Astrocyte (in vitro differentiated cells and primary cell): Measurements from ENCODE around the gene TEX52. TPM values are rescaled to one million over a fixed set of nuclear protein-coding genes. Genes with fewer than 3 reads are reported as not detected.

Experiments
- DNase-seq: peaks from one replicate; pipeline ENCODE4 v3.0.0-alpha.2; 2010; ENCODE audit warnings: low read depth
- FAIRE-seq: peaks from 2 replicates; lab custom pipeline; 2011; peaks lifted over from hg19 to GRCh38; lab: Jason Lieb, UNC
- H2AFZ ChIP-seq: 2 replicates; pipeline ENCODE4 v1.6.0; 2012; ENCODE audit warnings: low read depth, low read length, inconsistent platforms
- H3K27ac ChIP-seq: 2 replicates; pipeline ENCODE4 v1.5.1; 2011; ENCODE audit warnings: low read depth, low read length, inconsistent platforms
- H3K27me3 ChIP-seq: 2 replicates; pipeline ENCODE4 v1.6.0; 2011; ENCODE audit warnings: low read length, inconsistent platforms; ENCODE audit not compliant: insufficient read depth
- H3K36me3 ChIP-seq: 2 replicates; pipeline ENCODE4 v1.5.1; 2011; ENCODE audit warnings: low read length, inconsistent platforms; ENCODE audit not compliant: insufficient read depth
- H3K4me1 ChIP-seq: 2 replicates; pipeline ENCODE4 v1.5.1; 2011; ENCODE audit warnings: low read length, inconsistent platforms; ENCODE audit not compliant: insufficient read depth
- H3K4me2 ChIP-seq: 2 replicates; pipeline ENCODE4 v1.6.0; 2012; ENCODE audit warnings: low read length, inconsistent platforms
- H3K4me3 ChIP-seq: 2 replicates; pipeline ENCODE4 v1.5.1; 2011; ENCODE audit warnings: low read depth, mild to moderate bottlenecking, low read length, inconsistent platforms; ENCODE audit not compliant: insufficient read depth
- H3K79me2 ChIP-seq: 2 replicates; pipeline ENCODE4 v1.6.0; 2012; ENCODE audit warnings: mild to moderate bottlenecking, low read length, inconsistent platforms; ENCODE audit not compliant: insufficient read depth
- H3K9ac ChIP-seq: 2 replicates; pipeline ENCODE4 v1.6.0; 2012; ENCODE audit warnings: mild to moderate bottlenecking, low read length, inconsistent platforms
- H3K9me3 ChIP-seq: 2 replicates; pipeline ENCODE4 v1.5.1; 2012; ENCODE audit warnings: low read depth, mild to moderate bottlenecking, low read length, inconsistent platforms; ENCODE audit not compliant: insufficient read depth
- H4K20me1 ChIP-seq: 2 replicates; pipeline ENCODE4 v1.6.0; 2012; ENCODE audit warnings: low read length, inconsistent platforms; ENCODE audit not compliant: insufficient read depth
- H3K27ac Mint-ChIP-seq: one replicate; pipeline ENCODE4 v1.8.0; 2021; ENCODE audit warnings: mild to moderate bottlenecking, mixed read lengths; ENCODE audit not compliant: unreplicated experiment
- H3K27me3 Mint-ChIP-seq: one replicate; pipeline ENCODE4 v1.8.0; 2021; ENCODE audit warnings: low read depth, mixed read lengths; ENCODE audit not compliant: unreplicated experiment
- H3K36me3 Mint-ChIP-seq: one replicate; pipeline ENCODE4 v1.8.0; 2021; ENCODE audit warnings: low read depth, mixed read lengths; ENCODE audit not compliant: unreplicated experiment
- H3K4me1 Mint-ChIP-seq: one replicate; pipeline ENCODE4 v1.8.0; 2021; ENCODE audit warnings: low read depth, mixed read lengths; ENCODE audit not compliant: unreplicated experiment
- H3K4me3 Mint-ChIP-seq: one replicate; pipeline ENCODE4 v1.8.0; 2021; ENCODE audit warnings: mild to moderate bottlenecking, moderate library complexity, mixed read lengths; ENCODE audit not compliant: unreplicated experiment
- H3K9me3 Mint-ChIP-seq: one replicate; pipeline ENCODE4 v1.8.0; 2021; ENCODE audit warnings: mild to moderate bottlenecking, mixed read lengths; ENCODE audit not compliant: unreplicated experiment
- EZH2 ChIP-seq: IDR thresholded peaks from 2 replicates; pipeline ENCODE4 v1.6.1; 2012; ENCODE audit warnings: mild to moderate bottlenecking, low read length, inconsistent platforms; ENCODE audit not compliant: insufficient read depth
- total RNA-seq: library from RNA; stranded (reverse); gene quantifications from 2 replicates; pipeline ENCODE4 v1.2.1, GENCODE V29; 2021
- TF ChIP-seq, protein P1 (sequence below): IDR thresholded peaks from 2 replicates; pipeline ENCODE4 v1.5.1; 2011; ENCODE audit warnings: low read depth, mild to moderate bottlenecking, inconsistent platforms, low read length, moderate library complexity; ENCODE audit not compliant: insufficient read depth

TEX52 gene
- total RNA-seq, 1 donor from 2014 or later = not detected

DNA sequence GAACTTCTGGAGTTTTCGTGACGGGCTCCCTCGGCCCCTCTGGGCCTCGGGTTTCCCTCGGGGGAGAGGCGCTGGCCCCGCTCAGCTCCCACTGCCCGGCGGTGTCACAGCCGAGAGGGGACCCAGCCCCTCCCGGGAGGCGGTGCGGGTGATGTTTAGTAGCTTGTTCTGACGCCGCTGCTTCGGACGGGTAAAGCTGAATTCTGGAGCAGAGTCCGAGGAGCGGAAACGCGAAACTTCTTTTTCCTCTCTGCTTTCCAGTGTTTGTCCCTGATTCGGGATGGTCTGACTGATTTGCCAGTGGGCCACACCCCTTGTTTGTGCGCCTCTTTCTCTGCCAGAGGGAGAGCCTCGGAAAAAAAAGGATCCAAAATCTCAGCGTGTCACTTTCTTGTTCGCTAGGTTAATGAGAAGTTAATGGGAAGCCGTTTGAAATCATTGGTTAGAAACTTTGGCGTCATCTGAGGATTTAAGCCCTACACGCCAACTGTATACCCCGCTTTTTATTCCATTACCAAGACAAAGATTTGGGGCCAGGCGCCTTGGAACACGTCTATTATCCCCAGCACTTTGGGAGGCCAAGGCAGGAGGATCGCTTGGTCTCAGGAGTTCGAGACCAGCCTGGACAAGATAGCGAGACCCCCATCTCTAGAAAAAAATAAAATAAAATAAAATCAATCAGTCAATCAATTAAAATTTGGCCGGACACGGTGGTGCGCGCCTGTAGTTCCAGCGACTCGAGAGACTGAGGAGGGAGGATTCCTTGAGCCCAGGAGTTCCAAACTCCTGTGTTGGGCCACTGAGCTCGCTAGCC, 34.6 kb upstream of the TEX52 start:
- peaks cover 29% of the 10 kb centered on the region for H4K20me1 ChIP-seq
- peak overlapping the region; percentile 96 for H3K27ac Mint-ChIP-seq
- H3K9me3 ChIP-seq = no peaks in the 10 kb centered on the region
- peaks cover 55% of the 10 kb centered on the region for H3K79me2 ChIP-seq
- H3K4me2 ChIP-seq = peak overlapping the region; percentile 90
- H3K9me3 Mint-ChIP-seq = no peaks in the 10 kb centered on the region
- FAIRE-seq = peak; percentile 55
- H3K4me3 Mint-ChIP-seq = peak overlapping the region; percentile 97
- peaks cover 4% of the 10 kb centered on the region for H3K36me3 Mint-ChIP-seq
- TF ChIP-seq, protein P1, sequence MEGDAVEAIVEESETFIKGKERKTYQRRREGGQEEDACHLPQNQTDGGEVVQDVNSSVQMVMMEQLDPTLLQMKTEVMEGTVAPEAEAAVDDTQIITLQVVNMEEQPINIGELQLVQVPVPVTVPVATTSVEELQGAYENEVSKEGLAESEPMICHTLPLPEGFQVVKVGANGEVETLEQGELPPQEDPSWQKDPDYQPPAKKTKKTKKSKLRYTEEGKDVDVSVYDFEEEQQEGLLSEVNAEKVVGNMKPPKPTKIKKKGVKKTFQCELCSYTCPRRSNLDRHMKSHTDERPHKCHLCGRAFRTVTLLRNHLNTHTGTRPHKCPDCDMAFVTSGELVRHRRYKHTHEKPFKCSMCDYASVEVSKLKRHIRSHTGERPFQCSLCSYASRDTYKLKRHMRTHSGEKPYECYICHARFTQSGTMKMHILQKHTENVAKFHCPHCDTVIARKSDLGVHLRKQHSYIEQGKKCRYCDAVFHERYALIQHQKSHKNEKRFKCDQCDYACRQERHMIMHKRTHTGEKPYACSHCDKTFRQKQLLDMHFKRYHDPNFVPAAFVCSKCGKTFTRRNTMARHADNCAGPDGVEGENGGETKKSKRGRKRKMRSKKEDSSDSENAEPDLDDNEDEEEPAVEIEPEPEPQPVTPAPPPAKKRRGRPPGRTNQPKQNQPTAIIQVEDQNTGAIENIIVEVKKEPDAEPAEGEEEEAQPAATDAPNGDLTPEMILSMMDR = no peak
- TF ChIP-seq EZH2 = no peak
- H3K9ac ChIP-seq = peak overlapping the region; percentile 95
- peak; percentile 55 for DNase-seq
- peak overlapping the region; percentile 77 for H2AFZ ChIP-seq
- peak overlapping the region; percentile 91 for H3K27ac ChIP-seq
- H3K4me1 Mint-ChIP-seq = peaks cover 21% of the 10 kb centered on the region
- peak overlapping the region; percentile 86 for H3K4me3 ChIP-seq
- peaks cover 5% of the 10 kb centered on the region for H3K36me3 ChIP-seq
- no peaks in the 10 kb centered on the region for H3K27me3 Mint-ChIP-seq
- peaks cover 10% of the 10 kb centered on the region for H3K4me1 ChIP-seq
- H3K27me3 ChIP-seq = no peaks in the 10 kb centered on the region

- Histone ChIP-seq H4K20me1 (peaks cover 22% of the 10 kb centered on the region), H3K4me3 (peak within 1 kb of the TSS; percentile 86), H3K9me3 (no peaks in the 10 kb centered on the region), H3K4me1 (peaks cover 10% of the 10 kb centered on the region), H3K27me3 (no peaks in the 10 kb centered on the region), H3K27ac (peak within 1 kb of the TSS; percentile 91), H3K79me2 (peaks cover 47% of the 10 kb centered on the region), H2AFZ (peak within 1 kb of the TSS; percentile 93), H3K4me2 (peak within 1 kb of the TSS; percentile 90), H3K9ac (peak within 1 kb of the TSS; percentile 95), H3K36me3 (peaks cover 10% of the 10 kb centered on the region)
- TF ChIP-seq, protein P1 = no peak
- TF ChIP-seq EZH2 = no peak
- Mint-ChIP-seq H3K27me3 (no peaks in the 10 kb centered on the region), H3K9me3 (no peaks in the 10 kb centered on the region), H3K4me1 (peaks cover 20% of the 10 kb centered on the region), H3K4me3 (peak within 1 kb of the TSS; percentile 97), H3K27ac (peak within 1 kb of the TSS; percentile 96), H3K36me3 (peaks cover 3% of the 10 kb centered on the region)
- FAIRE-seq (no peak), DNase-seq (peak; percentile 90)
Observed at GRCh38 chr12:2890388-2891239, 33.8 kb upstream of the TEX52 start, which contains the start of gene TULP3. Gene TULP3, plus strand, starts transcription at chr12:2890891. Its CDS starts 57 bp downstream, at chr12:2890948.
